ENCODE data around the gene CD226.
"Not testable (repeated sequence)": the region's sequence is repeated elsewhere in the genome, so short reads cannot be mapped to it uniquely, and the experiment has no call there.

The CD226 gene

DNA sequence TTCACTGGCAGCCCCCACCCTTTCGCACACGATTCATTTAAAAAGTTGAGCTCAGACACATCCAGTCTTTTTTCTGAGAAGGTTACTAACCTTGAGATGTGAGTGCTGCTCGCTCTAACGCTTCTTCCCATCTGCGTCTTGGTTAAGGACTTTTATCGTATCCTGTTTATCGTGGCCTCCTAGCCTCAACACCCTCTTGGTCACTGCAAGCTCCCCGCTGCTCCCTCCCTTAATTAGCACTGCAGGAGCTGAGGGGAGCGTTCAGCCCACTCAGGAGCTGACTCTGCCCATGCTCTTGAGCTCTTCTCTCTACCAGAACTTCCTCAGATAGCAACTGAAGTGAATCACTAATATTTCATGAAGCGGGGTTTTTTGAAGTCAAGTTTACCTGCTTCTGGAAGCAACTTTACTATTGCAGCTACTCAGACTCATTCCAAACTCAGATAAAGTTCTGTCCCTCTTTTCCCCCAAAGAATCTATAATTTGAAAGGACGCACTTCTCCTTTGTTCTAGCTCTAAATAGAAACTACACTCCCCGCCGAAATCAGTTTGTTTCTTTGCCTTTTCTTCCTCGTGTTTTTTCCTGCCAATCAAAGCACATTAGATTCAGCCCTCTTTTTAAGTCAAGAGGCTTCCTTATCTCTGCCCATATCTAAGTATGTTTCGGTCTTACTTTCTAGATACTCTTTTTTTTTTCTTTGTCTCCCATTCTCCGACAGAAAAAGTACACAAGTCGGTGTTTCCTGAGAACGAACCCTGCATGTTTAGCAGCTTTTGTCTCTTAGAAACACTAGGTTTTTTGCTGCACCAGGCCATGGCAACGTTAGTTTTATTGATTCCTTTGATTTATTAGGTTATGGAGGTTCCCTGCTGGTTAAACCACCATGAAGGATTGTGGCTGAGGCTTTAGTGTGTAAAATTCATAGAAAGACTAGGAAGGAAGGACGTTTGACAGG, 9.3 kb upstream of the CD226 start:
- DNase-seq (ENCODE audit: low read depth in 2 of 2): no peak

GRCh38 chr18:69956057-69956456, 8.4 kb upstream of the CD226 start:
- DNase-seq (ENCODE audit: low read depth in 2 of 2): no peak

DNA sequence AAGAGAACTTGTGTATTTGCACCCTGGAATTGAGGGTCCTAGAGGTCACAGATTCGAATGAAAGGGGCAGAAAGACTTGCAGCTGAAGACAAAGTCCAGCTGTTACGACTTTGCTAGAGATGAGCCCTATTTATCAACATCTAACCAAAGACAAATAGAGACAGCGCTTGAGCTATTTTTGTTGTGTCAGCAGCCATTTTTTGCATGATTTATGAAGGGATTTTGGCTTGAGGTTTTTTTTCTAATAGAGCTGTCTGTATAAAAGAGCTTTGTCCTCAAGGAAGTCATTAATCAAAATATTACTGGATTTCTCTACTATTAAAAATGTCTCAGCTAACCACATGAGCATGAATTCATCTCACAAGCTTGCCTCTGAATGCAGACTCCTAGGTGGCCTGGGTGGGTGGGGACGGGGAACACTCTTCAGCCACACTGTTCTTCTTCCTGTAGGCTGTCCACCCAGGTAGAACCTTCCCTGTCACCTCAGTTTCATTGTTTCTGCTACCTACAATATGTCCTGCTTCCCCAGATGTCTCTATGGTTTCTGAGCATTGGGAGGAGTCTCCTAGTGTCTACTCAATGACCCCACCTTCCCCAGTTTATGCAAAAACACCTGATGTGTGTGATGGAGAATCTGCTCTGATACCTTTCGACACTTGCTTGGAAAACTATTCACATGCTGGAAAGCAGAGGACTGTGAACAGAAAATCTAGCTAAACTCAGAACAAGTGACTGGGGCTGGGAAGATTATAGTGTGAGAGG, 7.2 kb upstream of the CD226 start:
- DNase-seq (ENCODE audit: low read depth in 2 of 2): no peak

- DNase-seq (ENCODE audit: low read depth in 2 of 2): no peak
These were observed 5.5 kb upstream of the CD226 start for GRCh38 chr18:69953191-69953590.

GRCh38 chr18:69951182-69951581, 3.5 kb upstream of the CD226 start:
- DNase-seq (ENCODE audit: low read depth in 2 of 2): no peak

GRCh38 chr18:69949538-69949936, 1.9 kb upstream of the CD226 start:
- no peak for DNase-seq (ENCODE audit: low read depth in 2 of 2)

DNA sequence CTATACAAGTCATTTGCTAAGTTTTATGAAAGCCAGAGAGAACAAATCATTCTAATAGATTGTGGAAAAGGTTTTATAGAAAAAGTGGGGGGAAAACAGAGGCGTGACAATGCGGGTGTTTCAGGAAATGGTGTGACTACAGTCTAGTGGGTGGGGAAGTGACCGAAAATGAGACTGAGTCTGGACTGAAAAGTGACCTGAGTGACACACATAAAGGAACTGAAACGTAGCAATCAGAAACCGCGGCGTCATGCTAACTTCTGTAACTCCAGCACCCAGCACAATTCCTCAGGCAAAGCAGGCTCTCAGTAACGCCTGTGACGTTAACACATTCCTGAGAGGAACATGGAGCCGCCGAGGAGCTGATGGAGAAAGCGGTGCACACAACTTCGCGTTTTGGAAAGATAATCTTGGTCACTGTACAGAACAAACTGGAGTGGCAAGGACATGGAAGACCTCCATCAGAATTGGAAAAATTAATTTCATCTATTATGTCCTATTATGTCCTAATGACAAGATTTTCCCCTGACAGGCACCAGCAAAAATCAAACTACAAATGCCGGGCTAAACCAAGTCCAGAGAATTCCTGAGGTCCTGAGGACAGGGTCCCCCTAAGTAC, 1.4 kb upstream of the CD226 start:
- DNase-seq (ENCODE audit: low read depth in 2 of 2): peak; percentile 41 to 47

GRCh38 chr18:69948256-69948655, 583 bp upstream of the CD226 start:
- DNase-seq (ENCODE audit: low read depth in 2 of 2): no peak

DNA sequence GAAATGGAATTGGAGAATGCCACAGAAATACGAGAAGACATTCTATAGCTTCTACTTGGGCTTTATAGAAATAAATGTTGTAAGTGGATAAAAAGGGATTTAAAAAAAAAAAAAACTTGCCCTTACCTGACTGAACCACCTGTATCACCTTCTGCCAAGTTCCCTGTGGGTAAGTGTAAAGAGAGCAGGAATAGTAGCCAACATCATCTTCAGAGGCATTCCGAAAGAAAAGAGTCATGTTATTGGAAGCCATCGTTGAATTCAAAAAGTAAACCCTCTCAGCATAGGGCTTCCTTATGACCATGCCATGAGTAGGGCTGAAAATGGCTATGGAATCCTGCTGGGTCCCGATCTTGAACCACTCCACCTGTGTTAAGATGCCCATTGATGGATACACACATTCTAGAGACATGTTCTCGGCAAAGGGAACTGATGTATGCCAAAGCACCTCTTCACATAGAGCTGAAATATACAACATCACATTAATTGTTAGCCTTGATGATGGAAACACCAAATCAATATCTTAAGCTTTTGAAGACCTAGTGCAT, 991 bp downstream of the CD226 start:
- DNase-seq (ENCODE audit: low read depth in 2 of 2): no peak

DNA sequence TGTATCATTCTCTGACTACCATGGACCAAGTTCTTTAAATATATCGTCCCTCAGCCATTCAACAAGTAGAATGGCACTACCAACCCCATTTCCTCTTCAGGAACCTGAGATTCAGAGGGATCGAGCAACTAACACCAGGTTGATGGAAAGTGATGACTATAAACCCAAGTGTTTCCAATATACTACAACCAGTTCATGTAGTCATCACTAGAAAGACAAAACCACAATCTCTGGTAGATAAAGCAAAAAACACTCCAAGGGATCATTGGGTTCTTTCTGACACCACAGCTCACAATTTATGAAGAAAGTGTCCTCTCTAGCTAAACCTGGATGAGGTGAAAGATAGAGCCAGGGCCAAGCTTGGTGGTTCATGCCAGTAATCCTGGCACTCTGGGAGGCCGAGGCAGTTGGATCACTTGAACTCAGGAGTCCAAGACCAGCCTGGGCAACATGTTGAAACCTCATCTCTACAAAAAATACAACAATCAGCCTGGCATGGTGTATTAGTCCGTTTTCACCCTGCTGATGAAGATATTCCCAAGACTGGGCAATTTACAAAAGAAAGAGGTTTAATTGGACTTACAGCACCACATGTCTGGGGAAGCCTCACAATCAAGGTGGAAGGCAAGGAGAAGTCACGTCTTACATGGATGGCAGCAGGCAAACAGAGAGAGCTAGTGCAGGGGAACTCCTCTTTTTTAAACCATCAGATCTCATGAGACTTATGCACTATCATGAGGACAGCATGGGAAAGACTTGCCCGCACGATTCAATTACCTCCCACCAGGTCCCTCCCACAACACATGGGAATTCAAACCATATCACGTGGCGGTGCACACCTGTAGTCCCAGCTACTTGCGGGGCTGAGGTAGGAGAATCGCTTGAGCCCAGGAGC, 2.2 kb downstream of the CD226 start:
- no peak for DNase-seq (ENCODE audit: low read depth in 2 of 2)

DNA sequence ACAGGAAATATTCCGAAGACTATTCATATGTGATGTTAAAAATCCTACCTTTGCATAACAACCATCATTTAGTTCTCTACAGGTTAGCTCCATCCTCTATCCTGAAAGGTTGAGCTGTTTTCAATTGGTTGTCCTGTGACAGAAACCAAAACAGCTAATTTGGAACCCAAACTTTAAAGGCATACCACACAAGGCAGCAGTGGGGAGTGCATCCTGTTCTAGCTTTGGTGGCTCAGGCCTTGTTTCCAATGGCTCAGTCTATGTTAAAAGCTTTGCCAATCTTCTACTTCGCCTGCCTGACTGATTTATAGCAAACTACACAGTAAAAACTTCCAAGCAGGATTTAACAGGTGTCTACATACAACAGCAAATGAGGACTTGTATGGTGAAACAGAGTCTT, 3.2 kb downstream of the CD226 start:
- no peak for DNase-seq (ENCODE audit: low read depth in 2 of 2)

DNA sequence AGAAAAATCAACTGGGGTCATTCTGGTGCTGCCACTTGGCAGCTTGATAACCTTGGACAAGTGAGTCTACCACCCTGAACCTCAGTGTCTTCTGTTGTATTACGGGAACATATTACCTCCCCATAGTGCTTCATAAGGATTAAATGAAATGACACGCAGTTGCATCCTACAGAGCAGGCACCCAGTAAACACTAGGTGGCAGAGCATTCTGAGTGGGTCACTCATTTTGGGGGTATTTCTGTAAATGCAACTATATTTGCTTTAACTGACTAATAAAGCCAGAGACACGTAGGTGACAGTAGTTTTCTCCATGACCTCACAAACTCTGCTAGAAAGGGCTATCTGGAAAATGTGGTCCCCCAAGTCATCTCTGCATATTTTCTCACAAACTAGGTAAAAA, 4.7 kb downstream of the CD226 start:
- DNase-seq (ENCODE audit: low read depth in 2 of 2): no peak

DNA sequence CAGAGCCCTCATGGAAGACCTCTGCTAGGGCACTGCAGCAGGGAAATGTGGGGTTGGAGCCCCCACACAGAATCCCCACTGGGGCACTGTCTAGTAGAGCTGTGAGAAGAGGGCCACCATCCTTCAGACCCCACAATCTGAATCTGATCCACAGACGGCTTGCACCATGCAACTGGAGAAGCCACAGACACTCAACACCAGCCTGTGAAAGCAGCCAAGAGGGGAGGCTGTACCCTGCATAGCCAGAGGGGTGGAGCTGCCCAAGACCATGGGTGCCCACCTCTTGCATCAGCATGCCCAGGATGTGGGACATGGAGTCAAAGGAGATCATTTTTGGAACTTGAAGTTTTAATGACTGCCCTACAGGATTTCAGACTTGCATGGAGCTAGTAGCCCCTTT, 6.5 kb downstream of the CD226 start:
- no peak for DNase-seq (ENCODE audit: low read depth in 2 of 2)

DNA sequence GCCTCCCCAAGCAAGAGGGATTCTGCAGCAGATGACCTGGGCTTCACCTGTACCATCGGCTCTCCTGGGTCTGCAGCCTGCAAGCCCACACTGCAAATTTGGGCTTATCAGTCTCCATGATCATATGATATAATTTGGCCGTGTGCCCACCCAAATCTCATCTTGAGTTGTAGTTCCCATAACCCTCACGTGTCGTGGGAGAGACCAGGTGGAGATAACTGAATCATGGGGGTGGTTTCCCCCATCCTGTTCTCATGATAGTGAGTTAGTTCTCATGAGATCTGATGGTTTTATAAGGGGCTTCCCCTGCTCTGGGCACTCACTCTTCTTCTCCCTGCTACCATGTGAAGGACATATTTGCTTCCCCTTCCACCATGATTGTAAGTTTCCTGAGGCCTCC, 7.9 kb downstream of the CD226 start:
- not testable (repeated sequence) for DNase-seq (ENCODE audit: low read depth in 2 of 2)

DNA sequence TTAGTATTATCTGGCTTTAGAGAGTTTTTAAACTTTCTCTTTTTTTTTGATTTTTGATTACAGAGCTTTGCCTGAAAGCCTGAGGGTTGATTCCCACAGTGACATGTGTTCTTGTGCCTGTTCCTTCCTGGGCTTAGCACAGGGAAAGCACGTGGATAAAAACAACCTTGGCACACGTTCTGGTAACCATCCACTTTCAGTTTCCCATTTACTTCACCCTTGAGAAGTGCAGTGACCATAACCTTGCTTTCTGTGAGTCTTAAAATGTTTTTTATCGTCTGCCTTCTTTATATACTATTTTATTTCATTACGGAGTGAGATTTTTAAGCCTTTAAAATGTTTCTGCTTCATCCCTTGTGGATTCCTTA, 11.5 kb downstream of the CD226 start:
- no peak for DNase-seq (ENCODE audit: low read depth in 2 of 2)

DNA sequence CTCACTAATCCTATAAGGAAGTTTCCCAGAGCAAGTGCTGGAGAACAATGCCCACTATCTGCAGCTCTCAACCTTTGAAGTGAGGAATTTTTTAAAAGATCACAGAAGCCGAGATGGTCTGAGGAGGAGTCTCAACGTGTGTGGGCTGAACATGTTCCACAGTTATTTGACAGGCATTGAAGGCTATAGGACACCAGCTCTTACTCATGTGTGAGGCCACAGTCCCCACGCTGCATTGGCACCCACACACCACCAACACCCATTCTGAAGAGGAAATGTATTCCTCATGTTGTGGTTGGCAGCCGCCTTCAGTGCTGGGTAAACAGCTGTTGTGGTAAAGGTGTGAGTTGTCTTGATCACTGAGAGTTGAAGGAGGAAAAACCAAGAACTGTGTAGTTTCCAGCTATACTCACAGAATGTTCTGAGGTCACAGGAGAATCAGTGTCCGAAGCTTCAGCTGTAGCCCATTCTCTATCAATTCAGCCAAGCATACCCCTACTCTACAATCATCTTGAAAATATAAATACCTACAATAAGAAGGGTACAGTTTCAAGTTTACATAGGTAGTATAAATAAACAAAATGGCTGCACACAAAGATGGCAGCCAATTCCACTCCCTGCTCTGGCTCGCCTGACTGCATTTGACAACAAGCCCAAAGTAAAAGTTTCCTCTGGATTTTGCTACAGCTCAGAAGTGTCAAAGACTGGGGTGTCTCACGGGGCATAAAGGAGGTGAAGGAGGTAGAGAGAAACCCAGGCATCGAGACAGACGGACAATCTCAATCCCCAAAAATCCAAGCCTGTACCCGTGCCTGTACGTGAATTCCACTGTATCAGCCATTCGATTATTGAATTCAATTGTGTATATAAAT, 12.1 kb downstream of the CD226 start:
- DNase-seq (ENCODE audit: low read depth in 2 of 2): peak; percentile 66 to 72

DNA sequence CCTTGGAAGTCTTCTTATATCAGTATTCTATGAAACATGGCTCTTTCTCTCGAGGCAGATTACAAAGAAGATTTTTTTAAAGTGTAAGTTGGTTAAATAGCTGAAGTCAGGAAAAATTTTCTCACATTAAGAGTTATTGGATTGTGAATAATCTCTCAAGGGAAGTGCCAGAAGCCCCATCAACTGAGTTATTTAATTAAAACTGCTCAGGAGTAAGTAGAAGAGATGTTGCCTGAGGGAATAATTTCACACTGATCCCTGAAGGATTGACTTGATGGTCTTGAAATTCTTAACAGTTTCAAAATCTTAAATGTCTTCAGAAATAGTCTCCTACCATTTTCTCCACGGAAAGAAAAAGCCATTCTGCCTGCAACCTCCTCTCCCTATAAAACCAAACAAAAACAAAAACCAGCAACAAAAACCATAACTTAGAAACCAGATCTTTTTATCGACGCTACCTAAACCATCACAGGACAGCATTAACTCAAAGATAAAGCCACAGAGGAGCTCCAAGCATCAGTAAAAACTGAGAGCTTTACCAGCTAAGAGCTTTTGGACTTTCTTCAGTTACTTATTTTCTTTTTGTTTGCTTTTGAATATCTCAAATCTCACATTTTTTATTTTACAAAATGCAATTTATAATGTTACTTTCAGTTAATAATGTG, 12.9 kb downstream of the CD226 start:
- no peak for DNase-seq (ENCODE audit: low read depth in 2 of 2)

DNA sequence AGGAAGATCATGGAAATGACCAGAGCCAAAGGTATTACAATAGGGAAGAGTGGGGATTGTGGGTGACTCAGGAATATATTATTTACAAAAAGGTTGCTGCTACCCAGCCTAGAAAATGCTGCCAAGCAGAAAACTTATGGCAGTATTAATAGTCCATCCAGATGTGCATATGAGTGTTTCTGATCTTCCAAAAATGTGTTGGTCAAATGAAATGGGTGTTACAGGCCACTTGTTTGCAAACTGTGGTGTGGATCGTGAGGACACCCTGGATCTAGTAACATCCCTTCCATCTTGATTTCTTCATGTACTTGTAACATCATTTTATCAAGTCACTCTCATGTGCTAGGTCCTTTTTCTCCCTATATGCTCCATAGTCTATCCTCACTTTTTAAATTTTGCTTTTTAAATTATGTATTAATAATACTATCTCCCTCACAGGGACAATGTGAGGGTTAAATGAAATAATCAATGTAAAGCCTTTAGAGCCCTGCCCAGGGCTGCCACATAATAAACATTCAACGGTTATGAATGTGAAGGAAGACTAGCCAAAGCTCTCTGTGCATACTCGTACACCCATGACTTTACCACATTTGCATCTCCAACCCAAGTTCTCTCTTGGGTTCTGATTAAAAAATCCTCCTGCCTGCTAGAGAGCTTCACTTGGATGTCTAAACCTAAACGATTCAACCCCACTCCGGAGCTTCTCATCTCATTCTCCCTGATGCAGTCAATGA, 18.5 kb downstream of the CD226 start:
- DNase-seq (ENCODE audit: low read depth in 2 of 2): no peak

DNA sequence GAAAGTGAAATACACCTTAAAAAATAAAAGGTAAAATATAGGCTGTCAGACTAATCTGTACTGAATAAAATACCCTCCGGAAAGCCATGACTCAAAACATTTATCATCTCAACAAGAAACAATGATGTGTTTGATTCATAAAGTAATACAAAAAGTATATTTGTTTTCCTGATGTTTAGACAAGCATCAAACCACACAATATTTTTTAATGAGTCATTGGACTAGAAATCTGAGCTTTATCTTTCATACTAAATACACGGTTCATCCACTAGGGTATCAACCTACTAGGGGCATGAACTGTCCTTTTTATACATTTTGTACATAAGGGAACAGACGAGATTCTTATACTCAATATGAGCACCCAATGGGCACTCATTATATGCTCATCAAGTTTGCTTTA, 31.3 kb downstream of the CD226 start:
- no peak for DNase-seq (ENCODE audit: low read depth in 2 of 2)
